ENCODE results near the gene SKAP1.

- TF ChIP-seq CTCF (IDR thresholded peaks at IDR 0.05; ENCODE audit: low read length): no peak
- no peak for TF ChIP-seq EZH2 (optimal IDR thresholded peaks at IDR 0.05; ENCODE audit: low read depth, low read length)
- no peak for TF ChIP-seq EZH2phosphoT487 (IDR thresholded peaks at IDR 0.05; ENCODE audit: low read length)
These were observed 252.2 kb downstream of the SKAP1 start for GRCh38 chr17:48177816-48178215.
